ENCODE results near the gene CSNK2B. TPM values are rescaled to one million over a fixed set of nuclear protein-coding genes. Genes with fewer than 3 reads are reported as not detected.

Gene CSNK2B
- total and polyA plus RNA-seq, 9 of the 15 experiments (the other 6 are each of a cell fraction or from before 2014, with no cell fraction given) = 120 to 1,126 (median 529) TPM

DNA sequence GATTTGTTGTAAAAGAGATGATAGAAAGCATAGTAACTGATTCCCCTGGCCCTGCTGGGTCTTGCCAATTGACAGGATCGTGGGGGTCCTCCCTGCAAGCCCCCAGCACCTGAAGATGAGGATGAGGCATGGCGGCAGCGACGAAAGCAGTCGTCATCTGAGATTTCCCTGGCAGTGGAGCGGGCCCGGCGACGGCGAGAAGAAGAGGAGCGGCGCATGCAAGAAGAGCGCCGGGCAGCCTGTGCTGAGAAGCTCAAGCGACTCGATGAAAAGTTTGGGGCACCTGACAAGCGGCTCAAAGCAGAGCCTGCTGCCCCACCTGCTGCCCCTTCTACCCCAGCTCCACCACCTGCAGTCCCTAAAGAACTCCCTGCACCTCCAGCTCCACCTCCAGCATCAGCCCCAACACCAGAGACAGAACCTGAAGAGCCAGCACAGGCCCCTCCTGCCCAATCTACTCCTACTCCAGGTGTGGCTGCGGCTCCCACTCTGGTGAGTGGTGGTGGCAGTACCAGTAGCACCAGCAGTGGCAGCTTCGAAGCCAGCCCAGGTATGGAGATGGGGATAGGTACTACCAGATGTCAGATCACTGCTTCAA is 38.1 kb upstream of the CSNK2B start (continued):
- TF ChIP-seq RBFOX2 (IDR thresholded peaks at IDR 0.05; ENCODE audit: low read depth, low read length) (peak; percentile 75), POLR2G (IDR thresholded peaks at IDR 0.05; ENCODE audit: low read depth, low read length) (peak; percentile 71), RBM17 (IDR thresholded peaks at IDR 0.05; ENCODE audit: borderline replicate concordance, low read depth, low read length) (no peak), ZFX (CRISPR knock-in tag; IDR thresholded peaks at IDR 0.05) (no peak), STAT5B (CRISPR knock-in tag; IDR thresholded peaks at IDR 0.05) (no peak), MCM7 (IDR thresholded peaks at IDR 0.05) (no peak), NFIX (CRISPR knock-in tag; IDR thresholded peaks at IDR 0.05; ENCODE audit: low read depth) (no peak), RFX1 (IDR thresholded peaks at IDR 0.05) (no peak), KHSRP (IDR thresholded peaks at IDR 0.05) (no peak), SRSF9 (IDR thresholded peaks at IDR 0.05; ENCODE audit: borderline replicate concordance, low read depth, low read length) (no peak), FOSL1 (tag; conservative IDR thresholded peaks at IDR 0.05) (no peak), KDM5B (IDR thresholded peaks at IDR 0.05; ENCODE audit: insufficient replicate concordance, low read depth, low read length) (no peak), HNRNPLL (IDR thresholded peaks at IDR 0.05; ENCODE audit: low read depth, low read length, poor library complexity, severe bottlenecking) (no peak), ZBTB7A (IDR thresholded peaks at IDR 0.05; ENCODE audit: borderline replicate concordance, control insufficient read depth, low read depth, low read length) (no peak), POLR2A (conservative IDR thresholded peaks at IDR 0.05) (peak; percentile 44; the same call in 1 of the 2 replicates), RBM22 (IDR thresholded peaks at IDR 0.05; ENCODE audit: low read depth, low read length, poor library complexity, severe bottlenecking) (peak; percentile 81), ESRRB (CRISPR knock-in tag; IDR thresholded peaks at IDR 0.05; ENCODE audit: borderline replicate concordance) (no peak), FOXA3 (CRISPR knock-in tag; conservative IDR thresholded peaks at IDR 0.05 in 1 of 2, IDR thresholded peaks at IDR 0.05 in 1 of 2) (no peak), SIN3B (IDR thresholded peaks at IDR 0.05; ENCODE audit: low read depth) (no peak), ZNF311 (CRISPR knock-in tag; IDR thresholded peaks at IDR 0.05) (no peak)
- TF ChIP-seq, protein P1, sequence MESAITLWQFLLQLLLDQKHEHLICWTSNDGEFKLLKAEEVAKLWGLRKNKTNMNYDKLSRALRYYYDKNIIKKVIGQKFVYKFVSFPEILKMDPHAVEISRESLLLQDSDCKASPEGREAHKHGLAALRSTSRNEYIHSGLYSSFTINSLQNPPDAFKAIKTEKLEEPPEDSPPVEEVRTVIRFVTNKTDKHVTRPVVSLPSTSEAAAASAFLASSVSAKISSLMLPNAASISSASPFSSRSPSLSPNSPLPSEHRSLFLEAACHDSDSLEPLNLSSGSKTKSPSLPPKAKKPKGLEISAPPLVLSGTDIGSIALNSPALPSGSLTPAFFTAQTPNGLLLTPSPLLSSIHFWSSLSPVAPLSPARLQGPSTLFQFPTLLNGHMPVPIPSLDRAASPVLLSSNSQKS (CRISPR knock-in tag; IDR thresholded peaks at IDR 0.05) = no peak
- TF ChIP-seq, protein P2, sequence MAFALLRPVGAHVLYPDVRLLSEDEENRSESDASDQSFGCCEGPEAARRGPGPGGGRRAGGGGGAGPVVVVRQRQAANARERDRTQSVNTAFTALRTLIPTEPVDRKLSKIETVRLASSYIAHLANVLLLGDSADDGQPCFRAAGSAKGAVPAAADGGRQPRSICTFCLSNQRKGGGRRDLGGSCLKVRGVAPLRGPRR (CRISPR knock-in tag; IDR thresholded peaks at IDR 0.05) = no peak
- TF ChIP-seq, protein P3, sequence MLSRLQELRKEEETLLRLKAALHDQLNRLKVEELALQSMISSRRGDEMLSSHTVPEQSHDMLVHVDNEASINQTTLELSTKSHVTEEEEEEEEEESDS (CRISPR knock-in tag; IDR thresholded peaks at IDR 0.05) = no peak
- TF ChIP-seq, protein P4, sequence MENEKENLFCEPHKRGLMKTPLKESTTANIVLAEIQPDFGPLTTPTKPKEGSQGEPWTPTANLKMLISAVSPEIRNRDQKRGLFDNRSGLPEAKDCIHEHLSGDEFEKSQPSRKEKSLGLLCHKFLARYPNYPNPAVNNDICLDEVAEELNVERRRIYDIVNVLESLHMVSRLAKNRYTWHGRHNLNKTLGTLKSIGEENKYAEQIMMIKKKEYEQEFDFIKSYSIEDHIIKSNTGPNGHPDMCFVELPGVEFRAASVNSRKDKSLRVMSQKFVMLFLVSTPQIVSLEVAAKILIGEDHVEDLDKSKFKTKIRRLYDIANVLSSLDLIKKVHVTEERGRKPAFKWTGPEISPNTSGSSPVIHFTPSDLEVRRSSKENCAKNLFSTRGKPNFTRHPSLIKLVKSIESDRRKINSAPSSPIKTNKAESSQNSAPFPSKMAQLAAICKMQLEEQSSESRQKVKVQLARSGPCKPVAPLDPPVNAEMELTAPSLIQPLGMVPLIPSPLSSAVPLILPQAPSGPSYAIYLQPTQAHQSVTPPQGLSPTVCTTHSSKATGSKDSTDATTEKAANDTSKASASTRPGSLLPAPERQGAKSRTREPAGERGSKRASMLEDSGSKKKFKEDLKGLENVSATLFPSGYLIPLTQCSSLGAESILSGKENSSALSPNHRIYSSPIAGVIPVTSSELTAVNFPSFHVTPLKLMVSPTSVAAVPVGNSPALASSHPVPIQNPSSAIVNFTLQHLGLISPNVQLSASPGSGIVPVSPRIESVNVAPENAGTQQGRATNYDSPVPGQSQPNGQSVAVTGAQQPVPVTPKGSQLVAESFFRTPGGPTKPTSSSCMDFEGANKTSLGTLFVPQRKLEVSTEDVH (IDR thresholded peaks at IDR 0.05; ENCODE audit: low read depth, partially characterized antibody) = peak; percentile 24
